Psoas muscle (tissue), 8 donors: Measurements from ENCODE around the gene ANKRD35. TPM values are rescaled to one million over a fixed set of nuclear protein-coding genes. Genes with fewer than 3 reads are reported as not detected.
A peak's percentile ranks its signal among the peaks of the same experiment; 100 is the strongest.

Experiments used
- ATAC-seq, 4 donors: fragments of 200-7000 bp; cut with Tn5 transposase; one replicate each; pipeline ENCODE4 v1.9.1; 2020; ENCODE audit warnings: moderate library complexity in 3 of 4, mild to moderate bottlenecking in 2 of 4
- DNase-seq, 2 donors: peaks; one replicate each; pipeline ENCODE4 v3.0.0-alpha.2; 2020
- H3K27ac ChIP-seq: fragments of 200-600 bp; one replicate; pipeline ENCODE4 v1.8.0; 2022
- H3K27me3 ChIP-seq, 3 donors: fragments of 200-600 bp in 1 of 3; one replicate each; pipeline versions ENCODE4 v1.6.1 to v1.8.0; 2013 to 2022; ENCODE audit warnings: low read length in 2 of 3, mild to moderate bottlenecking in 2 of 3, moderate library complexity in 1 of 3; ENCODE audit not compliant: insufficient read depth in 3 of 3
- H3K36me3 ChIP-seq, 2 donors: fragments of 200-600 bp in 1 of 2; one replicate each; pipeline versions ENCODE4 v1.6.1 to v1.8.0; 2013 to 2022; ENCODE audit warnings: low read depth in 1 of 2, mild to moderate bottlenecking in 1 of 2, moderate library complexity in 1 of 2; ENCODE audit not compliant: insufficient read depth in 1 of 2
- H3K4me1 ChIP-seq: fragments of 200-600 bp; one replicate; pipeline ENCODE4 v1.8.0; 2022
- H3K4me3 ChIP-seq: fragments of 200-600 bp; one replicate; pipeline ENCODE4 v1.8.0; 2022; ENCODE audit warnings: mild to moderate bottlenecking
- H3K9me3 ChIP-seq: fragments of 200-600 bp; one replicate; pipeline ENCODE4 v1.8.0; 2022
- WGBS, 3 donors: extraction: QIAGEN DNeasy Blood & Tissue Kit; methylation state at CpG; one replicate each; pipeline versions ENCODE4 v1.1.6 to v1.1.7; 2013; 5-methylcytosine and 5-hydroxymethylcytosine counted together
- intact Hi-C, 2 donors: fragments of 100-400 bp; cut with DNase I; formaldehyde crosslinking; loops; one replicate each; pipeline versions ENCODE4 v1.11.0 to v1.14.2; 2022
- polyA plus RNA-seq, 3 donors: library from polyadenylated mRNA; stranded (reverse); fragments of 200-250 nt; gene quantifications; one replicate each; pipeline ENCODE4 v1.2.3, GENCODE V29; 2013
- total RNA-seq, 4 donors: library from RNA; stranded (reverse); fragmentation: NEBNext Ultra II Directional in 2 of 4; extraction: Animal tissue kit (Norgen Biotek cat#: 25700) in 2 of 4; gene quantifications; one replicate each; pipeline versions ENCODE4 v1.2.1 to v1.2.4, GENCODE V29; 2021 to 2023
- TF ChIP-seq, protein P1 (sequence below): fragments of 200-600 bp; IDR thresholded peaks from one replicate; pipeline ENCODE4 v1.8.0; 2022; ENCODE audit warnings: antibody characterized with exemption
- donor health status: healthy with polysubstance abuse.
- donor health status: DM: no; HTN: no; CAD: no; lungs with moderate emphysema.
- donor health status: Bipolar disorder and iron deficiency.
- donor health status: healthy.
- donor health status: DM: yes; HTN: yes; CAD: no.
- donor health status: DM: no; HTN: no; CAD: no.
- donor health status: DM: no; HTN: no; CAD: no.
- donor health status: DM: yes; HTN: yes; CAD: no.

Gene ANKRD35
- total and polyA plus RNA-seq, 7 donors, result 2.6 to 16.5 (median 4.7) TPM

DNA sequence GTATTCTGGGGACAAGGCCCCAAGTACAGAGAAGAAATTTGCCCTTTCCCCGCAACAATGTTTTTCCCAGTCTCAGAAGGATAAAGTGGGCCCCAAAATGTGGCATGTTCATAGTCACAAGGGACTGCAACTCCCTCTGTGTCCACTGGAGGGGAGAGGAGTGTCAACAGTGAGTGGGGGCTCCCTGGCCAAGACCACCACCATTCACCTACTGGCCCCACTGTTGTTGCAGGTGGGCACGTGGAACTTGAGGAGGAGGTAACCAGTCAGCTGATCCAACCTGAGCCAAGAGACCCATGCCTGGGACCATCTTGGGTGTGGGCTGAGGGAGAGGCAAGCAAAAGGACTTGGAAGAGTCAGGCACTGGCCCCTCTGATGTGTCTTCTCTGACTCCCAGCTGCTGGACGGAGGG, 39.5 kb downstream of the ANKRD35 start:
- Histone ChIP-seq H3K4me1 (peaks cover 10% of the 10 kb centered on the region), H3K4me3 (peak overlapping the region; percentile 78), H3K9me3 (no peaks in the 10 kb centered on the region), H3K27ac (peak overlapping the region; percentile 78), H3K27me3 (no peaks in the 10 kb centered on the region), H3K36me3 (peaks cover 14 to 64% of the 10 kb centered on the region in 2 donors)
- intact Hi-C loops, result loop anchor here (5.0 kb wide), 2 partner anchors 66 to 166 kb away; partner anchors contain the start of gene ITGA10 (in 1 of the 2)
- ATAC-seq (peak; percentile 46 to 65 (median 54)), DNase-seq (no peak)
- 76 to 81% (median 79%) methylated on average over 3 of the region's 3 CpGs for WGBS, 3 donors
- TF ChIP-seq, protein P1, sequence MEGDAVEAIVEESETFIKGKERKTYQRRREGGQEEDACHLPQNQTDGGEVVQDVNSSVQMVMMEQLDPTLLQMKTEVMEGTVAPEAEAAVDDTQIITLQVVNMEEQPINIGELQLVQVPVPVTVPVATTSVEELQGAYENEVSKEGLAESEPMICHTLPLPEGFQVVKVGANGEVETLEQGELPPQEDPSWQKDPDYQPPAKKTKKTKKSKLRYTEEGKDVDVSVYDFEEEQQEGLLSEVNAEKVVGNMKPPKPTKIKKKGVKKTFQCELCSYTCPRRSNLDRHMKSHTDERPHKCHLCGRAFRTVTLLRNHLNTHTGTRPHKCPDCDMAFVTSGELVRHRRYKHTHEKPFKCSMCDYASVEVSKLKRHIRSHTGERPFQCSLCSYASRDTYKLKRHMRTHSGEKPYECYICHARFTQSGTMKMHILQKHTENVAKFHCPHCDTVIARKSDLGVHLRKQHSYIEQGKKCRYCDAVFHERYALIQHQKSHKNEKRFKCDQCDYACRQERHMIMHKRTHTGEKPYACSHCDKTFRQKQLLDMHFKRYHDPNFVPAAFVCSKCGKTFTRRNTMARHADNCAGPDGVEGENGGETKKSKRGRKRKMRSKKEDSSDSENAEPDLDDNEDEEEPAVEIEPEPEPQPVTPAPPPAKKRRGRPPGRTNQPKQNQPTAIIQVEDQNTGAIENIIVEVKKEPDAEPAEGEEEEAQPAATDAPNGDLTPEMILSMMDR, result peak; percentile 53

DNA sequence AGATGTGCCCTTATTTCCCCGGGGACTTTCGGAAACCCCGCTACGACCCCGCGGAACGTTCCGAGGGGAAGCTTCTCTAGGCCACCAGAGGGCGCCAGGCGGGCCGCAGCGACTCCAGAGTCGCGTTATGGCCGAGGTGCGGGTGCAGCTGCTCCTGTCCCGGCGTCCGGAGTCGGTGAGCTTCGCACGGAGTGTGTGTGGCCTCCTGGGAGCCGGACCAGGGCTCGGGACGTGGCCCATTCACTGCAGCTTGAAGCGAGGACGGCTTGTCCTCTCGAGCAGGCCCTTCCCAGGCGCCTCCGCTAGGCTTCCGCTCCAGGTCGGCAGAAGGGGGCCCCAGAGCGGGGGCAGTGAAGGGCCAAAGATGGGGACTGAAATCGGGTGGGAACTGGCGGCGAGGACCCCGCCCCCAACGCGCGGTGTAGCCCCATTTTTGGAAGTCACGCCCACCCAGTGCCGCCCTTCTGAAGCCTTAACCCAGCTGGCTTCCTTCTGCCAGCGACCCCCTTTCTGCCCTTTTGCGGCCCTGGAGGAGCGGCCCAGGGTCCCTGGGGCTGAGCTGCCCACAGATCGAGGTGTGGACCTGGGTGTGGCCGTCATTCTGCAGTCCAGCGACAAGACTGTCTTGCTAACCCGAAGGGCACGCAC, 40.0 kb downstream of the ANKRD35 start, which contains the start of gene NUDT17:
NUDT17 (plus strand) TSS at position 117 of the 648 bp plus-strand sequence; CDS start at position 128, 11 bp downstream.
- Histone ChIP-seq H3K36me3 (peaks cover 17 to 64% of the 10 kb centered on the region in 2 donors), H3K27me3 (no peaks in the 10 kb centered on the region), H3K27ac (peak within 1 kb of the TSS; percentile 78), H3K4me1 (peaks cover 10% of the 10 kb centered on the region), H3K9me3 (no peaks in the 10 kb centered on the region), H3K4me3 (peak within 1 kb of the TSS; percentile 78)
- 2 to 3% (median 2%) methylated on average over 47 to 50 of the region's 50 CpGs for WGBS, 3 donors
- TF ChIP-seq, protein P1, result peak; percentile 92
- intact Hi-C loops, result loop anchor here (1.0 to 5.0 kb wide), 3 partner anchors 67 to 168 kb away; partner anchors contain the start of gene ITGA10 (in 1 of the 2)
- ATAC-seq (peak; percentile 87 to 94 (median 90)), DNase-seq (peak; percentile 84 to 92)

DNA sequence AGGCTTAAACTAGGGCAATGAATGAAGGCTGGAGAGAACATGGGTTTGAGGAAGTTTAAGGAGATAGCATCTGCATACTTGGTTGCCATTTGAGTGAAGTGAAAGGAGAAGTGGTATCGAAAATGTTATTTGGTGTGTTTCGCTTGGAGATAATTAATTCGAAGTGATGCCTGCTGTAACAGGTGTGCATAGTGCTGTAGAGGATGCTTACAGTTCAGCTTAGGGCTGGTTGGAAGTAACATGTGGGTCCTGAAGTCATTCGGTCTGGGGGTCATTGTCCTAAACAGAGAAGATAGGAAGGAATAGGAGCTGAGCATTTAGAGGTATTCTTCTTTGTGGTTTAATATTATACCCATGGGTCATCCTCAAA, 40.5 kb downstream of the ANKRD35 start:
- intact Hi-C loops, result loop anchor here (1.0 to 5.0 kb wide), 3 partner anchors 67 to 168 kb away; partner anchors contain the start of gene ITGA10 (in 1 of the 2)
- ATAC-seq, result peak; percentile 28 to 54 (median 38)
- 2 to 10% (median 3%) methylated on average over 4 of the region's 4 CpGs for WGBS, 3 donors

DNA sequence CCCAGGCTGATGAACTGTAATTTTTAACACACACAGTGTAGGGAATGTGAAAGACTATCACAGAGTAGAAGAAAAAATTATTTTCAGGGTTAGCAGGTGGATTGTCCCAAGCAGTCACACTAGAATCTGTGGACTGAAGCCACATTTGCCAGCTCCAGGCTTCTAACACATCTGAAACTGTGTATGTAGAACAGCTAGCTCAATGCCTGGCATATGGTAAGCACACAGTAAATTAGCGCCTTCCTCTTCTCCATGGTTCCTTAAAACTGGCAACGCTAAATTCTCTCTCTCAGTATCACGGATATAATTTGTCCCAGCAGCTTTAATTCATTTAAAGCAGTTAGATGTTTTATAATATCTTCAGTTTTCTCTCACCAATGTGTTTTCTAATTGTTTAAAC, 42.6 kb downstream of the ANKRD35 start:
- ATAC-seq, result no peak
- Histone ChIP-seq H3K36me3 (peaks cover 13 to 64% of the 10 kb centered on the region in 2 donors), H3K27me3 (no peaks in the 10 kb centered on the region), H3K9me3 (no peaks in the 10 kb centered on the region), H3K4me3 (no peak overlapping the region), H3K27ac (no peak overlapping the region), H3K4me1 (peaks cover 10% of the 10 kb centered on the region)
- intact Hi-C loops, result no loop called here
- 79 to 86% (median 82%) methylated on average over 3 of the region's 3 CpGs for WGBS, 3 donors
- no peak for DNase-seq
- TF ChIP-seq, protein P1, result no peak

More for the DNA sequence above, 40.5 kb downstream of the ANKRD35 start:
- DNase-seq, result no peak
- Histone ChIP-seq H3K27me3 (no peaks in the 10 kb centered on the region), H3K27ac (peak overlapping the region; percentile 78), H3K4me1 (peaks cover 10% of the 10 kb centered on the region), H3K4me3 (peak overlapping the region; percentile 78), H3K9me3 (no peaks in the 10 kb centered on the region), H3K36me3 (peaks cover 17 to 64% of the 10 kb centered on the region in 2 donors)
- TF ChIP-seq, protein P1, result no peak
